CD14-positive monocyte (primary cell): Measurements from ENCODE around the gene OGFOD2. TPM values are rescaled to one million over a fixed set of nuclear protein-coding genes. Genes with fewer than 3 reads are reported as not detected.

Experiments
- DNase-seq, 3 donors: peaks; one replicate each; pipeline ENCODE4 v3.0.0-alpha.2; 2011 to 2022
- H2AFZ ChIP-seq: 2 replicates; pipeline ENCODE4 v1.6.0; 2012; ENCODE audit warnings: mild to moderate bottlenecking, low read depth, low read length, inconsistent platforms; ENCODE audit not compliant: insufficient read depth, poor library complexity, severe bottlenecking
- H3K27ac ChIP-seq, 2 donors: 1 replicate in 1 of 2; 2 replicates in 1 of 2; pipeline ENCODE4 v1.5.1; 2012 to 2013; ENCODE audit warnings: low read length in 2 of 2, control low read depth in 1 of 2, inconsistent platforms in 1 of 2, low read depth in 1 of 2, mild to moderate bottlenecking in 1 of 2
- H3K27me3 ChIP-seq, 2 donors: one replicate each; pipeline versions ENCODE4 v1.6.0 to v1.6.1; 2011 to 2013; ENCODE audit warnings: low read length in 2 of 2; ENCODE audit not compliant: control insufficient read depth in 2 of 2, insufficient read depth in 2 of 2
- H3K36me3 ChIP-seq, 2 donors: replicated peaks in 1 of 2; 1 replicate in 1 of 2; 2 replicates in 1 of 2; pipeline versions ENCODE4 v1.5.1 to v1.6.1; 2012 to 2013; ENCODE audit warnings: low read length in 2 of 2, control low read depth in 1 of 2, inconsistent platforms in 1 of 2, mild to moderate bottlenecking in 1 of 2; ENCODE audit not compliant: insufficient read depth in 2 of 2, control insufficient read depth in 1 of 2
- H3K4me1 ChIP-seq, 2 donors: 1 replicate in 1 of 2; 2 replicates in 1 of 2; pipeline versions ENCODE4 v1.5.1 to v1.6.1; 2012 to 2013; ENCODE audit warnings: low read length in 2 of 2, control low read depth in 1 of 2, inconsistent platforms in 1 of 2, mild to moderate bottlenecking in 1 of 2, moderate library complexity in 1 of 2; ENCODE audit not compliant: insufficient read depth in 2 of 2, control insufficient read depth in 1 of 2
- H3K4me2 ChIP-seq: replicated peaks from 2 replicates; pipeline ENCODE3; 2012; ENCODE audit warnings: low read length, moderate library complexity, mild to moderate bottlenecking; ENCODE audit not compliant: poor library complexity, severe bottlenecking; ENCODE audit errors: extremely low read depth
- H3K4me3 ChIP-seq, 3 experiments: fragments of 200-600 bp in 1 of 3; sonication (generic) in 1 of 3; replicated peaks in 1 of 3; 1 replicate in 2 of 3; 2 replicates in 1 of 3; pipeline ENCODE4 v1.5.1; 2011 to 2013; ENCODE audit warnings: low read length in 3 of 3, mild to moderate bottlenecking in 3 of 3, control low read depth in 2 of 3, low read depth in 2 of 3, inconsistent platforms in 1 of 3, moderate library complexity in 1 of 3
- H3K79me2 ChIP-seq: 2 replicates; pipeline ENCODE4 v1.6.0; 2012; ENCODE audit warnings: mild to moderate bottlenecking, control low read depth, inconsistent platforms, low read length, moderate library complexity; ENCODE audit not compliant: insufficient read depth
- H3K9ac ChIP-seq: 2 replicates; pipeline ENCODE4 v1.6.0; 2017; ENCODE audit warnings: low read length, mild to moderate bottlenecking; ENCODE audit not compliant: insufficient read depth, poor library complexity, severe bottlenecking
- H3K9me3 ChIP-seq, 2 donors: replicated peaks in 1 of 2; 1 replicate in 1 of 2; 2 replicates in 1 of 2; pipeline versions ENCODE4 v1.5.1 to v1.6.1; 2012 to 2013; ENCODE audit warnings: low read length in 2 of 2, control low read depth in 1 of 2; ENCODE audit not compliant: control insufficient read depth in 1 of 2, insufficient read depth in 1 of 2
- H4K20me1 ChIP-seq: 2 replicates; pipeline ENCODE4 v1.6.0; 2012; ENCODE audit warnings: mild to moderate bottlenecking, low read length, control low read depth, moderate library complexity; ENCODE audit not compliant: insufficient read depth
- H3K27ac Mint-ChIP-seq, 7 donors: one replicate each; pipeline ENCODE4 v1.8.0; 2020; ENCODE audit warnings: mild to moderate bottlenecking in 7 of 7, mixed read lengths in 7 of 7, moderate library complexity in 6 of 7, inconsistent platforms in 2 of 7
- H3K27me3 Mint-ChIP-seq, 3 donors: one replicate each; pipeline ENCODE4 v1.8.0; 2021 to 2022; ENCODE audit warnings: low read depth in 3 of 3, mild to moderate bottlenecking in 3 of 3, mixed read lengths in 3 of 3, moderate library complexity in 3 of 3, inconsistent platforms in 1 of 3
- H3K36me3 Mint-ChIP-seq, 2 donors: one replicate each; pipeline ENCODE4 v1.8.0; 2020; ENCODE audit warnings: mixed read lengths in 2 of 2, inconsistent platforms in 1 of 2, mild to moderate bottlenecking in 1 of 2
- H3K4me1 Mint-ChIP-seq: one replicate; pipeline ENCODE4 v1.8.0; 2020; ENCODE audit warnings: mild to moderate bottlenecking, mixed read lengths
- H3K4me3 Mint-ChIP-seq, 2 donors: one replicate each; pipeline ENCODE4 v1.8.0; 2020; ENCODE audit warnings: mild to moderate bottlenecking in 2 of 2, mixed read lengths in 2 of 2, moderate library complexity in 1 of 2
- H3K9me3 Mint-ChIP-seq, 7 donors: one replicate each; pipeline ENCODE4 v1.8.0; 2020 to 2022; ENCODE audit warnings: mixed read lengths in 7 of 7, mild to moderate bottlenecking in 6 of 7, moderate library complexity in 6 of 7, inconsistent platforms in 2 of 7
- CTCF ChIP-seq: fragments of 200-600 bp; IDR thresholded peaks from one replicate; pipeline ENCODE4 v1.8.0; 2022; ENCODE audit warnings: antibody characterized with exemption, mild to moderate bottlenecking
- WGBS: methylation state at CpG from one replicate; pipeline ENCODE4 v1.1.5; 2013; ENCODE audit warnings: missing lambda C conversion rate; ENCODE audit not compliant: insufficient coverage; 5-methylcytosine and 5-hydroxymethylcytosine counted together
- intact Hi-C, 2 donors: fragments of 100-400 bp; cut with micrococcal nuclease; formaldehyde crosslinking; loops; one replicate each; pipeline versions ENCODE4 v1.15.0 to v1.15.1; 2023
- polyA plus RNA-seq, 3 donors: library from polyadenylated mRNA; depleted of rRNA in 1 of 3; unstranded in 2 of 3; stranded (reverse) in 1 of 3; fragments of 300-500 nt in 2 of 3; fragments of >200 nt in 1 of 3; fragmentation: Illumina TruSeq in 2 of 3; gene quantifications; 1 replicate in 2 of 3; 2 replicates in 1 of 3; pipeline ENCODE4 v1.2.3, GENCODE V29; 2012 to 2021

The OGFOD2 gene
- polyA plus RNA-seq, 3 donors: 13.0 to 30.3 (median 13.6) TPM

DNA sequence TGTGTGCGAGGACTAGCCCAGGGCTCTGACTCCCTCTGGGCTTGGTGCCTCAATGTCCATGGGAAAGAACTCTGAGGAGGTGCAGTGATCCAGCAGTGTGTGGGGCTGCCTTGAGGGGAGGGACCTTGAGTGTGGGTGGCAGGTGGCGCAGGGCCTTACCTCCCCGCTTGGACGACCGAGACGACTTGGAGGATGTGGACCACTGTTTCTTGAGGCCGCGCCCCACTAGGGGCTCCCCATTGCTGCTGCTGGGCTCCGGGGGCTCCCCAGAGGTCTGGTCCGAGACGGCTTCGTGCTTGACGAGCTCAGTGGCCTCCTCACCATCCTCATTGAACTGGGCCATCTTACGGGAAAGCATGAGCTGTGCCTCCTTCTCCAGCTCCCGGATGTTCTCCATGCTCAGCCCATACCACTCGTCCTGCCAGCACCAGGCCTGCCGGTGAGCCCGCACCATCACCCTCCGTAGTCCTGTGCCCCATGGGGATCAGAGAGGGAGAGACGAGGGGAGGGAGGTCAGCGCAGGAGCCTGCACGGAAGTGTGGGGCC is 30.1 kb downstream of the OGFOD2 start:
- Histone ChIP-seq H3K4me1 (no peaks in the 10 kb centered on the region), H3K9ac (no peak overlapping the region), H3K27me3 (no peaks in the 10 kb centered on the region), H3K9me3 (no peaks in the 10 kb centered on the region), H3K4me2 (no peak overlapping the region), H3K27ac (no peak overlapping the region), H4K20me1 (no peaks in the 10 kb centered on the region), H3K36me3 (no peaks in the 10 kb centered on the region), H3K79me2 (no peaks in the 10 kb centered on the region), H3K4me3 (no peak overlapping the region), H2AFZ (no peak overlapping the region)
- WGBS: 99% methylated on average over 21 of the region's 22 CpGs
- no peaks in the 10 kb centered on the region for H3K36me3 Mint-ChIP-seq
- intact Hi-C loops: no loop called here
- H3K27ac Mint-ChIP-seq: no peak overlapping the region
- H3K27me3 Mint-ChIP-seq: peaks cover 0 to 4% (median 0%) of the 10 kb centered on the region in 3 donors
- no peak for DNase-seq
- H3K4me3 Mint-ChIP-seq: no peak overlapping the region
- H3K4me1 Mint-ChIP-seq: no peaks in the 10 kb centered on the region
- H3K9me3 Mint-ChIP-seq: no peaks in the 10 kb centered on the region
- TF ChIP-seq CTCF: no peak

- Mint-ChIP-seq H3K4me1 (no peaks in the 10 kb centered on the region), H3K27ac (no peak overlapping the region), H3K9me3 (no peaks in the 10 kb centered on the region), H3K27me3 (peaks cover 0 to 1% (median 0%) of the 10 kb centered on the region in 3 donors), H3K4me3 (no peak overlapping the region), H3K36me3 (no peaks in the 10 kb centered on the region)
- Histone ChIP-seq H3K27me3 (no peaks in the 10 kb centered on the region), H3K4me2 (no peak overlapping the region), H3K9me3 (no peaks in the 10 kb centered on the region), H3K36me3 (no peaks in the 10 kb centered on the region), H3K4me1 (no peaks in the 10 kb centered on the region), H3K27ac (no peak overlapping the region), H3K79me2 (no peaks in the 10 kb centered on the region), H4K20me1 (no peaks in the 10 kb centered on the region), H3K9ac (no peak overlapping the region), H3K4me3 (no peak overlapping the region), H2AFZ (no peak overlapping the region)
- TF ChIP-seq CTCF: no peak
- intact Hi-C loops: no loop called here
- DNase-seq: no peak
- WGBS: 83% methylated on average over 7 of the region's 12 CpGs
Measured at GRCh38 chr12:123006977-123007376, 31.9 kb downstream of the OGFOD2 start.
